H9 (cell line): ENCODE measurements around the gene C3orf20. TPM values are rescaled to one million over a fixed set of nuclear protein-coding genes. Genes with fewer than 3 reads are reported as not detected.
A peak's percentile ranks its signal among the peaks of the same experiment; 100 is the strongest.

Source experiments
- DNase-seq: peaks from one replicate; pipeline ENCODE4 v3.0.0-alpha.2; 2017
- H2AFZ ChIP-seq: one replicate; pipeline ENCODE4 v1.6.1; 2013; ENCODE audit warnings: mild to moderate bottlenecking, low read length, control low read depth, moderate library complexity
- H2AK5ac ChIP-seq: 2 replicates; pipeline ENCODE4 v1.6.1; 2013; ENCODE audit warnings: low read length, control low read depth, mixed read lengths; ENCODE audit not compliant: insufficient read length
- H2BK120ac ChIP-seq: one replicate; pipeline ENCODE4 v1.6.1; 2013; ENCODE audit warnings: low read depth, mild to moderate bottlenecking, low read length, control low read depth, inconsistent platforms; ENCODE audit not compliant: poor library complexity, severe bottlenecking
- H2BK12ac ChIP-seq: 2 replicates; pipeline ENCODE4 v1.6.1; 2013; ENCODE audit warnings: low read length, control low read depth, mixed read lengths, low read depth; ENCODE audit not compliant: insufficient read length
- H2BK15ac ChIP-seq: 2 replicates; pipeline ENCODE4 v1.6.1; 2013; ENCODE audit warnings: low read depth, low read length, control low read depth
- H2BK20ac ChIP-seq: one replicate; pipeline ENCODE4 v1.6.1; 2013; ENCODE audit warnings: low read depth, mild to moderate bottlenecking, low read length, control low read depth, inconsistent platforms; ENCODE audit not compliant: poor library complexity, severe bottlenecking
- H2BK5ac ChIP-seq: 2 replicates; pipeline ENCODE4 v1.6.1; 2013; ENCODE audit warnings: low read length, control low read depth, mixed read lengths; ENCODE audit not compliant: insufficient read length
- H3K14ac ChIP-seq: 2 replicates; pipeline ENCODE4 v1.6.1; 2013; ENCODE audit warnings: low read length, control low read depth; ENCODE audit not compliant: insufficient read depth
- H3K18ac ChIP-seq: 2 replicates; pipeline ENCODE4 v1.6.1; 2013; ENCODE audit warnings: low read depth, mild to moderate bottlenecking, mixed read lengths, low read length, control low read depth; ENCODE audit not compliant: insufficient read length
- H3K23ac ChIP-seq: 2 replicates; pipeline ENCODE4 v1.6.1; 2013; ENCODE audit warnings: low read length, control low read depth, mixed read lengths, low read depth; ENCODE audit not compliant: insufficient read length
- H3K23me2 ChIP-seq: 2 replicates; pipeline ENCODE4 v1.6.1; 2013; ENCODE audit warnings: low read depth, mild to moderate bottlenecking, mixed read lengths, low read length, control low read depth; ENCODE audit not compliant: insufficient read length, poor library complexity, severe bottlenecking
- H3K27ac ChIP-seq: 2 replicates; pipeline ENCODE4 v1.5.1; 2013; ENCODE audit warnings: low read length, control low read depth, mixed read lengths, low read depth; ENCODE audit not compliant: insufficient read length
- H3K27me3 ChIP-seq: 2 replicates; pipeline ENCODE4 v1.6.1; 2013; ENCODE audit warnings: low read length, control low read depth, inconsistent platforms; ENCODE audit not compliant: insufficient read depth
- H3K4ac ChIP-seq: 2 replicates; pipeline ENCODE4 v1.6.1; 2013; ENCODE audit warnings: low read depth, mild to moderate bottlenecking, control low read depth, inconsistent platforms, low read length, moderate library complexity
- H3K4me1 ChIP-seq: 2 replicates; pipeline ENCODE4 v1.6.1; 2013; ENCODE audit warnings: low read length, control low read depth, inconsistent platforms; ENCODE audit not compliant: insufficient read depth
- H3K4me2 ChIP-seq: 2 replicates; pipeline ENCODE4 v1.6.1; 2013; ENCODE audit warnings: low read length, control low read depth, mixed read lengths; ENCODE audit not compliant: insufficient read length, insufficient read depth
- H3K56ac ChIP-seq: 2 replicates; pipeline ENCODE4 v1.6.1; 2013; ENCODE audit warnings: low read depth, mild to moderate bottlenecking, mixed read lengths, low read length, control low read depth; ENCODE audit not compliant: insufficient read length
- H3K79me1 ChIP-seq: 2 replicates; pipeline ENCODE4 v1.6.1; 2013; ENCODE audit warnings: low read depth, mild to moderate bottlenecking, moderate library complexity, low read length, control low read depth, inconsistent platforms; ENCODE audit not compliant: insufficient read depth, poor library complexity, severe bottlenecking
- H3K79me2 ChIP-seq: 2 replicates; pipeline ENCODE4 v1.6.1; 2013; ENCODE audit warnings: low read length, control low read depth, inconsistent platforms; ENCODE audit not compliant: insufficient read depth
- H3K9ac ChIP-seq: 2 replicates; pipeline ENCODE4 v1.6.1; 2013; ENCODE audit warnings: low read length, control low read depth, mixed read lengths; ENCODE audit not compliant: insufficient read length; ENCODE audit errors: extremely low read depth
- H3K9me3 ChIP-seq: one replicate; pipeline ENCODE4 v1.6.1; 2013; ENCODE audit warnings: low read depth, low read length, inconsistent platforms; ENCODE audit not compliant: control insufficient read depth
- H3T11ph ChIP-seq: one replicate; pipeline ENCODE4 v1.6.1; 2013; ENCODE audit warnings: mild to moderate bottlenecking, low read length, control low read depth, inconsistent platforms
- H4K20me1 ChIP-seq: one replicate; pipeline ENCODE4 v1.6.1; 2013; ENCODE audit not compliant: control insufficient read depth, insufficient read length, insufficient read depth
- H4K5ac ChIP-seq: 2 replicates; pipeline ENCODE4 v1.6.1; 2013; ENCODE audit warnings: low read depth, mild to moderate bottlenecking, mixed read lengths, low read length, control low read depth; ENCODE audit not compliant: insufficient read length
- H4K8ac ChIP-seq: replicated peaks from 2 replicates; pipeline ENCODE4 v1.6.1; 2013; ENCODE audit warnings: low read length, control low read depth, mixed read lengths, low read depth; ENCODE audit not compliant: insufficient read length
- H4K91ac ChIP-seq: 2 replicates; pipeline ENCODE4 v1.6.1; 2013; ENCODE audit warnings: low read depth, mild to moderate bottlenecking, moderate library complexity, mixed read lengths, low read length, control low read depth; ENCODE audit not compliant: insufficient read length
- H3K27ac Mint-ChIP-seq, 3 experiments: 2 replicates in 2 of 3; 3 replicates in 1 of 3; pipeline ENCODE4 v1.8.0; 2020 to 2021; ENCODE audit warnings: mixed read lengths in 3 of 3, mild to moderate bottlenecking in 1 of 3, moderate library complexity in 1 of 3
- H3K27me3 Mint-ChIP-seq: 2 replicates; pipeline ENCODE4 v1.8.0; 2021; ENCODE audit warnings: low read depth, mild to moderate bottlenecking, moderate library complexity, mixed read lengths
- H3K36me3 Mint-ChIP-seq, 3 experiments: 2 replicates in 2 of 3; 3 replicates in 1 of 3; pipeline ENCODE4 v1.8.0; 2020 to 2021; ENCODE audit warnings: low read depth in 3 of 3, mixed read lengths in 3 of 3; ENCODE audit not compliant: insufficient read depth in 1 of 3
- H3K4me1 Mint-ChIP-seq, 2 experiments: 2 replicates each; pipeline ENCODE4 v1.8.0; 2020; ENCODE audit warnings: mixed read lengths in 2 of 2
- H3K4me3 Mint-ChIP-seq, 2 experiments: 2 replicates in 1 of 2; 3 replicates in 1 of 2; pipeline ENCODE4 v1.8.0; 2020 to 2021; ENCODE audit warnings: mild to moderate bottlenecking in 2 of 2, mixed read lengths in 2 of 2, moderate library complexity in 1 of 2
- H3K9me3 Mint-ChIP-seq, 2 experiments: 2 replicates in 1 of 2; 3 replicates in 1 of 2; pipeline ENCODE4 v1.8.0; 2020; ENCODE audit warnings: mild to moderate bottlenecking in 2 of 2, mixed read lengths in 2 of 2, moderate library complexity in 1 of 2
- CTCF ChIP-seq: fragments of 200-600 bp; sonication (generic); conservative IDR thresholded peaks from 3 replicates; pipeline ENCODE4 v1.8.0; 2021; ENCODE audit warnings: antibody characterized with exemption, mild to moderate bottlenecking
- WGBS: extraction: QIAGEN DNeasy Blood & Tissue Kit; methylation state at CpG from one replicate; pipeline ENCODE4 v1.1.7; 2013; ENCODE audit warnings: missing lambda C conversion rate, low lambda C conversion rate, mixed read lengths; ENCODE audit not compliant: insufficient read length; ENCODE audit errors: extremely low coverage; 5-methylcytosine and 5-hydroxymethylcytosine counted together
- total RNA-seq: library from RNA; stranded (reverse); gene quantifications from 2 replicates; pipeline ENCODE4 v1.2.1, GENCODE V29; 2021

The C3orf20 gene
- total RNA-seq, 1 experiment from 2014 or later = not detected

DNA sequence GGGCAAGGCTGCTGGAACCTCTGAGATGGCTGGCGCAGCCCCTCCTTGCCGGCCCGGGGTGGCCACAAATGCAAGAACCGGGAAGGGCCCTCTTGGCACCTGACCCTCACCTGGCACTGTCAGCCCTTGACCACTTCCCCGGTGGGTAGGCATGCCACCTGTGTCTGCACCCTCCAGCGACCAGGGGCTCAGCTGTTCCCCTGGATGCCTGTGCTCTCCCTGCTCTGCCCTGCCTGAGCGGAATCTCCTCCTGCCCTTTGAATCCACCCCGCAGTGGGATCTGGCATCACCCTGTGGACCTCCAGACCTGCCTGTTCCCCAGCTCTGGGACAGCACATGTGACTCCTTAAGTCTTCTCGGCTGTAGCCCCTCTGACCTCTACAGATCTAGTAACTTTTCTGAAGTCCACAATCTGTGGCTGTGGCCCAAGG lies 117.8 kb downstream of the C3orf20 start:
- Histone ChIP-seq H3K79me1 (no peaks in the 10 kb centered on the region), H3K23me2 (no peaks in the 10 kb centered on the region), H4K8ac (no peak overlapping the region), H3K4me1 (no peaks in the 10 kb centered on the region), H2BK15ac (no peak overlapping the region), H3K4me2 (no peak overlapping the region), H3T11ph (no peak overlapping the region), H2BK120ac (no peak overlapping the region), H2AK5ac (no peak overlapping the region), H2BK20ac (no peak overlapping the region), H4K20me1 (no peaks in the 10 kb centered on the region), H2BK12ac (no peak overlapping the region), H3K9me3 (no peaks in the 10 kb centered on the region), H3K14ac (no peak overlapping the region), H4K91ac (no peak overlapping the region), H3K56ac (no peak overlapping the region), H3K27me3 (no peaks in the 10 kb centered on the region), H2BK5ac (no peak overlapping the region), H3K9ac (no peak overlapping the region), H3K4ac (no peak overlapping the region), H3K79me2 (no peaks in the 10 kb centered on the region), H3K23ac (no peak overlapping the region), H2AFZ (no peak overlapping the region), H3K27ac (no peak overlapping the region), H4K5ac (no peak overlapping the region), H3K18ac (no peak overlapping the region)
- no peak for DNase-seq
- Mint-ChIP-seq H3K36me3 (no peaks in the 10 kb centered on the region), H3K4me3 (no peak overlapping the region), H3K9me3 (no peaks in the 10 kb centered on the region), H3K27ac (peak overlapping the region in 2 of 3 experiments; percentile 32 to 85; a peak in 4 of 7 replicates), H3K4me1 (peaks cover 2 to 35% of the 10 kb centered on the region in 2 experiments), H3K27me3 (peaks cover 20% of the 10 kb centered on the region)
- TF ChIP-seq CTCF = no peak
- no CpG with 5 or more reads among the region's 9 CpGs for WGBS
